NCI-H2171 (cell line): ENCODE data around the gene LRCH4.
A peak's percentile ranks its signal among the peaks of the same experiment; 100 is the strongest.

Experiments used
- DNase-seq: peaks from one replicate; lab custom pipeline; 2025; lab: John Stamatoyannopoulos, UW

Gene LRCH4

GRCh38 chr7:100604976-100605911, 19.3 kb upstream of the LRCH4 start:
- DNase-seq = no peak

GRCh38 chr7:100604028-100604975, 18.4 kb upstream of the LRCH4 start:
- DNase-seq = peak; percentile 65

GRCh38 chr7:100603726-100604027, 17.7 kb upstream of the LRCH4 start:
- DNase-seq = no peak

- no peak for DNase-seq
Measured at GRCh38 chr7:100602889-100603725, 17.2 kb upstream of the LRCH4 start.

DNA sequence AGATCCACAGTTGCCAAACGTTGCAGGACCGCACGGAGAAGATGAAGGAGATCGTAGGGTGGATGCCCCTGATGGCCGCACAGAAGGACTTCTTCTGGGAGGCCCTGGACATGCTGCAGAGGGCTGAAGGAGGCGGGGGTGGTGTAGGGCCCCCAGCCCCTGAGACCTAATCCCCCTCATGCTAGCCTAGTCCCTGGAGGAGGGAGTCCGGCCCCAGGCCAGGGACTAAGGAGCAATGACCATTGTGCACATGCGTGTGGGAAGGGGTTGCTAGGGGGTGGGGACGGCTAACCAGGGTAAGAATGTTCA, 14.8 kb upstream of the LRCH4 start:
- DNase-seq = no peak

- DNase-seq = no peak
Measured at GRCh38 chr7:100599911-100600729, 14.2 kb upstream of the LRCH4 start.

GRCh38 chr7:100598425-100598824, 12.5 kb upstream of the LRCH4 start:
- no peak for DNase-seq

DNA sequence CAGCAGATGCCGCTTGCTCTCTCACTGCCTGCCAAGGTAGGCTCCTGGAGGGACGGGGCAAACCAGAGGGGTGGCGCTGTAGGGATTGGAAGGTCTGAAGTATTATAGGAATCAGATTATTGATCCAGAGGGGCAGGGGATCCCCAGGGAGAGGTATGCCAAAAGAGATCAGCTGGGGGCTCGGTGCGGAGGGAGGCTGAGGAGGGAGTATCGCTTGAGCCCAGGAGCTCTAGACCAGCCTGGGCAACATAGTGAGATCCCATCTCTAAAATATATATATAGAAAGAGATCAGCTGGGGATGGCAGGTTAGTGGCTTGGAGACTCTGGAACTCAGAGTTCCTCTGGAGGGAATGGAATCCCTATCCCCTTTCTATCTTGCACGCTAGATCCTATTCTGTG, 9.3 kb upstream of the LRCH4 start:
- DNase-seq = no peak

DNA sequence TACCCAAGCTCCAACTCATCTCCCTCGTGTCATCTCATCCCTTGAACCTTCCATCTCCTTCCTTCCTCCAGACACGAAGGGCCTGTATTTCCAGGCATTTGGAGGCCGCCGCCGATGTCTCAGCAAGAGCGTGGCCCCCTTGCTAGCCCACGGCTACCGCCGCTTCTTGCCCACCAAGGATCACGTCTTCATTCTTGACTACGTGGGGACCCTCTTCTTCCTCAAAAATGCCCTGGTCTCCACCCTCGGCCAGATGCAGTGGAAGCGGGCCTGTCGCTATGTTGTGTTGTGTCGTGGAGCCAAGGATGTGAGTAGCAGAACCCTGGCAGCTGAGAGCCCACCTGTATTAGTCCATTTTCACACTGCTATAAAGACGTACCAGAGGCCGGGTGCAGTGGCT, 5.7 kb upstream of the LRCH4 start:
- no peak for DNase-seq

GRCh38 chr7:100590077-100590737, 4.3 kb upstream of the LRCH4 start:
- DNase-seq = no peak

DNA sequence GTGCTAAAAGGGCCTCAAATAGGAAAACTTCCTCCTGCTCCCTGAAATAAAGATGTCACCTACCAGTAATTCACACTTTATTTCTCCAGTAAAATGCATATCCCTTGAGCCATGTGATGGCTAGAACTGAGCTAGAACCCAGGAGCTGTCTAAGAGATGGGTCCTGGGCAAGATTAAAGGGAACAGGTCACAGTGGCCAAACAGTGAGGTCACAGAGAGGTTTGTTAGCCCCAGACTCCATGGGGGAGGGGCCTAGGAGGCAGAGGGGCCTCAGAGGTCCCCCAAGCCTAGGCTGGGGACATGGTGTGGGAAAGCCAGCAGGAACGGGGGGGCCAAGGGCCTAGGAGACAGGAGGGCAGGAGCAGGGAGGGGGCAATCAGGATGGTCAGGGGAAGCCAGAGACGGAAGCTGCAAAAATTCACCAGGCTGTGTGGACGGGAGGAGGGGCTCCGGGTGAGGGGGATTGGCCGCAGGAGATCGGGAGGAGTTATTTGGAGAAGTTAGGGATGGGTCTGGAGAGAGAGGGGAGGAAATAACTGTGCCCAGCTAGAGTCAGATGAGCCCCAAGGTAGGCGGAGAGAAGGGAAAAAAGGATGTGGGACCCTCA, 3.5 kb upstream of the LRCH4 start:
- no peak for DNase-seq

GRCh38 chr7:100588438-100588837, 2.5 kb upstream of the LRCH4 start:
- DNase-seq = no peak

DNA sequence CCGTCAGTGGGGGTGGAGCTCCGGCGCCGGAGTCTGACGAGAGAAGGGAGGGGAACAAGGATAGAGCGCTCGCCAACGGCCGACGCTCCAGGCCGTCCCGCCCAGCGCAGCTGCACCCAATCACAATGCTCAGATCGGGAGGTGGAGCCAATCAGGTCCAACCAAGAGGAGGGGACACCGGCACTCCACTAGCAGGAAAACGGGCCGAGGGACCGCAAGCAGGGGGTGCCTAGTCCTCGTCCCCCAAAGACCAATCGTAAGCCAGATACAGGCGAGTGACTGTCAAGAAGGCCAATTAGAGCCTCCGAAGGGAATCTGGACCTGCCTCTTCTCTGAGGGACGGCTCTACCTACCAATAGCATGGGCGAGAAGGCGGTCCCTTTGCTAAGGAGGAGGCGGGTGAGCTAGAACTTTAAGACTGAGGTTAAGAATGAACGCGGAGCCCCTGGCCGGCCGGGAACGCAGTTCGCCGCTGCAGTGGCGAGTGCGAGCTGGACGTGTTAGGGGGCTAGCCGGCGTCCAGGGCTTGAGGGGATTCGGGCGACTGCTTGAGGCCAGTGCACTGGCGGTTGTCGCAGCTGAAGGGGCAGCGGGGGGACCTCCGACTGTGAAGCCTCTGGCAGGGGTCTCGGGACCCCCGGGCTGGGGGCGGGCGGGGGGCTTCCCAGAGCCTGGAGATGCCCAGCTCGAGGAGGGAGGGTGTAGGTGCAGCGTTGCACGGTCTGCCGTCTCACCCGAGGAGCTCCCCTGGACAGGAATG, 517 bp upstream of the LRCH4 start, which contains the start of gene FBXO24:
TSS of gene FBXO24 (plus strand) at position 63 of the 760 bp plus-strand sequence. CDS start at position 361, 298 bp downstream.
- peak; percentile 100 for DNase-seq

DNA sequence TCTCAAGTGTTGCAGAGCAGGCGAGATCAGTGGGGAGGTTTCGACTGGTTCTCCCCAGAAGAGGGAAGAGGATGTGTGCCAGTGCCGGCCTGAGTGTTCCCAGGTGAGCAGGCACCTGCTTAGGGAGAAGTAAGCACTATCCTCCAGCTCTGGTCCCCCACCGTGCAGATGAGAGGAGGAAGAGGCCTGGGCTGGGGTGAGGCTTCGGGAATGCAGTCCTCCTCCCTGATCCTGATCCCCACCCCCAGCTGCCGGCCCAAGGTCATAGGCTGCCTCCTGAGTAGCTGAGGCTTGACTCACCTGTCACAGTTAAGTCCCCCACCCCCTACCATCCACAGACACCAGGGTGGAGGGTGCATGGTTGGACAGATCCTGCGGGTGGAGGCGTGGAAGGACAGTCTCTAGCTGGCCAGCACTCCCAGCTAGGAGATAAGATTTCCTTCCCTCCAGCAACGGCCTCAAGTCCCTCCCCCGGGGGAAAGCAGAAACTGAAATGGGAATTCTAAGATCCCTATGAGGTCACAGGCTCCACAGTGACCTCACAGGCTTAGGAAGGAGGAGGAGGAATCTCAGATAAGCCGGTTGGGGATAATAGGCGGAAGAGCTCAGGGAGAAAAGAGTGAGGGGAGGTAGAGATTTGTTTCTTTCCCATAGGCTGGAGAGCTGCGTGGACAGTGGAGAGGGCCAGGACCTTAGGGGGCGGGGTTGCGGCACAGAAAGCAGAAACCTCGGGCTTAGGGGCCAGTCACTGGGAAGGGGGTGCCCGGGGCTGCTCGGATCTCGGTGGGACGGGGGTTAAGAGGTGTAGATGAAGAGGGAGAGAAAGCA, 1.0 kb downstream of the LRCH4 start:
- DNase-seq = no peak

- no peak for DNase-seq
Measured at GRCh38 chr7:100584054-100584682, 1.8 kb downstream of the LRCH4 start.

- peak; percentile 19 for DNase-seq
Measured at GRCh38 chr7:100583132-100584053, 2.5 kb downstream of the LRCH4 start.

GRCh38 chr7:100582650-100583049, 3.3 kb downstream of the LRCH4 start:
- no peak for DNase-seq
